MM.1S (cell line): ENCODE measurements around the gene DGKI.

Source experiments
- DNase-seq: peaks from one replicate; pipeline ENCODE4 v3.0.0-alpha.2; 2015
- H2AFZ ChIP-seq: fragments of 300-600 bp; sonication (generic); 2 replicates; pipeline ENCODE4 v1.6.0; 2016; ENCODE audit warnings: antibody characterized with exemption, low read length
- H3F3A ChIP-seq: fragments of 300-600 bp; sonication (generic); 2 replicates; pipeline ENCODE4 v1.6.1; 2016; ENCODE audit warnings: mild to moderate bottlenecking, antibody characterized with exemption, low read length, moderate library complexity, mixed read lengths; ENCODE audit not compliant: insufficient read depth
- H3K27ac ChIP-seq: fragments of 300-600 bp; sonication (generic); 2 replicates; pipeline ENCODE4 v1.5.1; 2016; ENCODE audit warnings: mild to moderate bottlenecking, low read length
- H3K27me3 ChIP-seq: fragments of 300-600 bp; sonication (generic); replicated peaks from 2 replicates; pipeline ENCODE4 v1.6.0; 2016; ENCODE audit warnings: low read length; ENCODE audit not compliant: insufficient read depth
- H3K36me3 ChIP-seq: fragments of 300-600 bp; sonication (generic); replicated peaks from 2 replicates; pipeline ENCODE4 v1.6.1; 2016; ENCODE audit warnings: mild to moderate bottlenecking, low read length, mixed read lengths; ENCODE audit not compliant: insufficient read depth
- H3K4me1 ChIP-seq: fragments of 300-600 bp; sonication (generic); 2 replicates; pipeline ENCODE4 v1.6.1; 2016; ENCODE audit warnings: low read length, mixed read lengths
- H3K4me2 ChIP-seq: fragments of 300-600 bp; sonication (generic); 2 replicates; pipeline ENCODE4 v1.6.0; 2016; ENCODE audit warnings: low read depth, low read length
- H3K4me3 ChIP-seq: fragments of 300-600 bp; sonication (generic); 2 replicates; pipeline ENCODE4 v1.5.1; 2016; ENCODE audit warnings: low read length, mixed read lengths
- H3K79me2 ChIP-seq: fragments of 300-600 bp; sonication (generic); 2 replicates; pipeline ENCODE4 v1.6.1; 2016; ENCODE audit warnings: mixed run types, low read length, mixed read lengths
- H3K9ac ChIP-seq: fragments of 300-600 bp; sonication (generic); 2 replicates; pipeline ENCODE4 v1.6.1; 2016; ENCODE audit warnings: low read length, mixed read lengths
- H3K9me2 ChIP-seq: fragments of 300-600 bp; sonication (generic); replicated peaks from 2 replicates; pipeline ENCODE4 v1.6.1; 2016; ENCODE audit warnings: mild to moderate bottlenecking, low read length, mixed read lengths; ENCODE audit not compliant: insufficient read depth
- H3K9me3 ChIP-seq: fragments of 300-600 bp; sonication (generic); replicated peaks from 2 replicates; pipeline ENCODE4 v1.6.1; 2016; ENCODE audit warnings: mild to moderate bottlenecking, low read length, mixed read lengths; ENCODE audit not compliant: insufficient read depth
- H4K20me1 ChIP-seq: fragments of 300-600 bp; sonication (generic); 2 replicates; pipeline ENCODE4 v1.6.1; 2016; ENCODE audit warnings: mild to moderate bottlenecking, low read length, moderate library complexity, mixed read lengths; ENCODE audit not compliant: insufficient read depth
- EZH2 ChIP-seq: fragments of 300-600 bp; sonication (generic); optimal IDR thresholded peaks from 2 replicates; pipeline ENCODE3; 2017; ENCODE audit warnings: low read depth, mild to moderate bottlenecking, antibody characterized with exemption, low read length, mixed read lengths
- EZH2phosphoT487 ChIP-seq: fragments of 300-600 bp; sonication (generic); IDR thresholded peaks from 2 replicates; pipeline ENCODE4 v1.6.1; 2018; ENCODE audit warnings: antibody characterized with exemption, low read length
- TF ChIP-seq, protein P1 (sequence below): fragments of 300-600 bp; sonication (generic); IDR thresholded peaks from 2 replicates; pipeline ENCODE4 v1.5.1; 2016; ENCODE audit warnings: antibody characterized with exemption, low read length, mixed read lengths

DGKI gene

DNA sequence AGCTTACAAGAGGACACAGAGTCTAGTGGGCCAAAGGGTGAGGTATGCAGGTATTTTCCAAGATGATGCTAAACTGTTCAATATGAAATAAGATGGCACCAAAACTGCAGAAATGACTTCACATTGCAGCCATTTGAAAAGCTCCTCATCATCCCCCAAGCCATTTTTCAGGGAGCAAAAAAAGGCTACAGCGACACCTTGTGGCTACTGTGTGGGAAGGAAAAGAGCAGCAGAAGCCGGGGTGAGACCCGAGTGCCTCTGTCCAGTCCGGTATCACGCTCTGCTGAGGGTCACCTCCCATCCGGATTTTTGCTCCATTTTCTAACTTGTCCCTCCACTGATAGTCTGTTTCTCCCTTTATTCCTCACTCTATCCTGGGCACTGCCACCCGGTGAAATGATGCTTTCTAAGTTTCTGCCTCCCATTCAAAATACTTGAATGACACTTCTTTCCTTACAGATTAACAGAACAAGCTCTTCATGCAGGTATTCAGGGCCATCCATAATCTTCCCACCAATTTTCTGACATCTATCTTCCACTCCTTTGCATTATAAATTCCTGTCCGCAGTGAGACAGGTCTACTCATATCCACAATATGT lies 220.2 kb downstream of the DGKI start:
- 0 out of 2 replicates have a peak overlapping the region, but pooled peaks have one; percentile 4 for H3K4me2 ChIP-seq
- TF ChIP-seq EZH2 (no peak), EZH2phosphoT487 (no peak)
- TF ChIP-seq, protein P1, sequence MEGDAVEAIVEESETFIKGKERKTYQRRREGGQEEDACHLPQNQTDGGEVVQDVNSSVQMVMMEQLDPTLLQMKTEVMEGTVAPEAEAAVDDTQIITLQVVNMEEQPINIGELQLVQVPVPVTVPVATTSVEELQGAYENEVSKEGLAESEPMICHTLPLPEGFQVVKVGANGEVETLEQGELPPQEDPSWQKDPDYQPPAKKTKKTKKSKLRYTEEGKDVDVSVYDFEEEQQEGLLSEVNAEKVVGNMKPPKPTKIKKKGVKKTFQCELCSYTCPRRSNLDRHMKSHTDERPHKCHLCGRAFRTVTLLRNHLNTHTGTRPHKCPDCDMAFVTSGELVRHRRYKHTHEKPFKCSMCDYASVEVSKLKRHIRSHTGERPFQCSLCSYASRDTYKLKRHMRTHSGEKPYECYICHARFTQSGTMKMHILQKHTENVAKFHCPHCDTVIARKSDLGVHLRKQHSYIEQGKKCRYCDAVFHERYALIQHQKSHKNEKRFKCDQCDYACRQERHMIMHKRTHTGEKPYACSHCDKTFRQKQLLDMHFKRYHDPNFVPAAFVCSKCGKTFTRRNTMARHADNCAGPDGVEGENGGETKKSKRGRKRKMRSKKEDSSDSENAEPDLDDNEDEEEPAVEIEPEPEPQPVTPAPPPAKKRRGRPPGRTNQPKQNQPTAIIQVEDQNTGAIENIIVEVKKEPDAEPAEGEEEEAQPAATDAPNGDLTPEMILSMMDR, result peak; percentile 94
- no peaks in the 10 kb centered on the region for H3K27me3 ChIP-seq
- no peaks in the 10 kb centered on the region for H3K4me1 ChIP-seq
- no peaks in the 10 kb centered on the region for H3K9me2 ChIP-seq
- no peaks in the 10 kb centered on the region for H3K79me2 ChIP-seq
- H3K27ac ChIP-seq, result no peak overlapping the region
- no peaks in the 10 kb centered on the region for H3K9me3 ChIP-seq
- DNase-seq, result peak; percentile 56
- H3K4me3 ChIP-seq, result no peak overlapping the region
- H3K36me3 ChIP-seq, result no peaks in the 10 kb centered on the region
- no peak overlapping the region for H2AFZ ChIP-seq
- no peaks in the 10 kb centered on the region for H4K20me1 ChIP-seq
- no peaks in the 10 kb centered on the region for H3F3A ChIP-seq
- H3K9ac ChIP-seq, result no peak overlapping the region

DNA sequence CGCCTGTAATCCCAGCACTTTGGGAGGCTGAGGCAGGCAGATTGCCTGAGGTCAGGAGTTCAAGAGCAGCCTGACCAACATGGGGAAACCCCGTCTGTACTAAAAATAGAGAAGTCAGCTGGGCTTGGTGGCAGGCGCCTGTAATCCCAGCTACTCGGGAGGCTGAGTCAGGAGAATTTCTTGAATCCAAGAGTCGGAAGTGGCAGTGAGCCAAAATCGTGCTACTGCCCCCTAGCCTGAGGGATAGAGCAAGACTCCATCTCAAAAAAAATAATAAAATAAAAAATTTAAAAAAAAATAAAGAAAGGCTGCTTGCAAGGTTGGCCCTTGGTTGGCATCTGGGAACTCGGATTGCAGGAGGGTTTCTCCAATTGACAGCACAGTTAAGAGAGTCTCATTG lies 221.6 kb downstream of the DGKI start:
- Histone ChIP-seq H3K9me3 (no peaks in the 10 kb centered on the region), H3K9me2 (no peaks in the 10 kb centered on the region), H3K79me2 (no peaks in the 10 kb centered on the region)

DNA sequence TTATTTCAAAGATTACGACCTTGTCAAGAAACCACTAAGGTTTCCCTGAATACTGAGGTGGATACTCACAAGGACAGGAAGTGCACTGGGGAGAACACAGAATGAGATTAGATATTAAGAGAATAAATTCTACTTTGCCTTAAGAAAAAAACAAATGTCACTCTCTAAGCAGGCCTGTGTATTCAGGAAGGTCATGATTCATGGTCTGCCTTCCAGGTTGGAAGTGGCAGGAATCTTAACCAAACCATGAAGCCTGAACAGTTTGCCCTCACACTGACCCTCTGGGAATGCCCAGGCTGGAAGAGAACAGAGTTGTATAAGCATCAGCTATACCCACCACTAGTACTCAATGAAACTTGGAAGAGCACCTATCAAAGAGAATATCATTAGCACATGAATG lies 227.6 kb downstream of the DGKI start:
- Histone ChIP-seq H3K9me3 (no peaks in the 10 kb centered on the region), H3K4me3 (no peak overlapping the region), H3K4me2 (no peak overlapping the region), H3K9me2 (no peaks in the 10 kb centered on the region), H3K4me1 (no peaks in the 10 kb centered on the region), H3F3A (no peaks in the 10 kb centered on the region), H4K20me1 (no peaks in the 10 kb centered on the region), H3K27me3 (no peaks in the 10 kb centered on the region), H3K79me2 (no peaks in the 10 kb centered on the region), H3K36me3 (no peaks in the 10 kb centered on the region), H3K9ac (no peak overlapping the region), H3K27ac (no peak overlapping the region), H2AFZ (no peak overlapping the region)
- TF ChIP-seq EZH2phosphoT487 (no peak), EZH2 (no peak)
- TF ChIP-seq, protein P1, result no peak
- DNase-seq, result no peak

More for the DNA sequence above, 221.6 kb downstream of the DGKI start:
- H4K20me1 ChIP-seq, result no peaks in the 10 kb centered on the region
- no peak overlapping the region for H2AFZ ChIP-seq
- no peak for DNase-seq
- no peak overlapping the region for H3K4me3 ChIP-seq
- H3K27me3 ChIP-seq, result no peaks in the 10 kb centered on the region
- H3K4me2 ChIP-seq, result no peak overlapping the region
- no peaks in the 10 kb centered on the region for H3F3A ChIP-seq
- TF ChIP-seq, protein P1, result no peak
- TF ChIP-seq EZH2phosphoT487, result no peak
- TF ChIP-seq EZH2, result no peak
- no peaks in the 10 kb centered on the region for H3K4me1 ChIP-seq
- H3K27ac ChIP-seq, result no peak overlapping the region
- no peaks in the 10 kb centered on the region for H3K36me3 ChIP-seq
- H3K9ac ChIP-seq, result no peak overlapping the region
